NCI-H2081 treated with DMSO at 0.1 percent for 48 hours (cell line): ENCODE results near the gene PCYT2.

Experiments
- DNase-seq: peaks from one replicate; lab custom pipeline; 2025; lab: John Stamatoyannopoulos, UW

PCYT2 gene

DNA sequence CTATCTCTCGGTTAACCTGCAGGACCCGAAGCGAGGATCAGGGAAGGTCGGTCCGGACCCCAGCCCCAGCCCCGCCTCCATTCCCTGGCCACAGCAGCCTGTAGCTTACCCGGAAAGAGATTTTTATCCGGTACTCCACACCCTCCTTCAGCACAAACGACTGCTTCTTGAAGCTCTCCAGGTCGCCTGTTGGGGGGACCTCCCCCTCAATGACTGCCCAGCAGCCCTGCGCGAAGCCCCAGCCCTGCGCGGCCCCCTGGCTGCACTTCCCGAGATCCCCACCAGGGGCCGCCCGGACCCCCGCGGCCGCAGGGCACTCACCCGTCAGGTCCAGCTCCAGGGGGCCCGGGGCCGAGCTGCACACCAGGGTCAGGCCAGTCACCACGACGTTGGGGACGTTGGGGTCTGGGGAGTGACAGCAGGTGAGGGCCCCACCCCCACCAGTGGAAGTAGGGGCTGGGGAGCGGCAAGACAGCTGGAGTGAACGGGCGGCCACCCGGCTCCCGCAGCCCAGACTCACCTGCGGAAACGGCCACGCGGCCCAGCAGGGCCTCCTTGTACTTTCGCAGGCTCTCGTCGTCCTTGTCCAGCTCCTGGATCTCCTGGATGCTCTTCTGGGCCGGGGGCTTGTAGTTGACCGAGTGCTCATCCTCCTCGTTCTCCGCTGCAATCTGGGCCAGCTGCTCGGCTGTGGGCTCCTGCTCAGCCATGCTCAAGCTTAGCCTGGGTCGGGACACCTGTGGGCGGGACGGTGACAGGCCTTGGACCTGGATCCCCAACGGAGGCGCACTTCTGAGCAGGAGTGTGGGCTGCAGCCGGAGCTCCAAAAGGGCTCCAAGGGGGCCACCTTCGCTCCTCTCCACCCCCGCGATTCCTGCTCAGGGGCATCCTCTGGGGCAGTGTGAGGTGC is 41.7 kb downstream of the PCYT2 start:
- no peak for DNase-seq

DNA sequence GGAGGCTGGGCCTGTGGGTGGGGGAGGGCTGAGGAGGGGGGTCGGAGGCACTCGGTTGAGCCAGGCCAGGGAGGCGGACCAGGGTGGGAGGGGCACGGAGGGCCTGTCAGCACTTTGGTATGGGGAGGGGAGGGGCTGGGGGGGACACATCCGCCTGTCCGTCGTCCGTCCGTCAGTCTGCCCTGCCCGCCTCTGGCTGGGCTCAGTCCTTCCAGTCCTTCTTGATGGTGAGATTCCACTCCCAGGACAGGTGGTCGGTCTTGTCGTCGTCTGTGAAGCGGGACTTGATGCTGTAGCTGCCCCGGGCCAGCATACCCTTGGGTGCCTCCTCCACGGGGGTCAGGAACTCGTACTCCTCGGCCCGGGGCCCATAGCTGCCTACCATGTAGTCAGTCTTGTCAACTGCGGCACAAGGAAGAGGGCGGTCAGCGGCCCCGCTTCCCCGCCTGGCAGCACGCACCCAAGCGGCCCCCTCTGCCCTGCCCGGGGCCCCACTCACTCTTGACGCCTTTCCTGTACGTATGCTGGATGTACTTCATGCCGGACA is 42.5 kb downstream of the PCYT2 start:
- DNase-seq, result no peak

DNA sequence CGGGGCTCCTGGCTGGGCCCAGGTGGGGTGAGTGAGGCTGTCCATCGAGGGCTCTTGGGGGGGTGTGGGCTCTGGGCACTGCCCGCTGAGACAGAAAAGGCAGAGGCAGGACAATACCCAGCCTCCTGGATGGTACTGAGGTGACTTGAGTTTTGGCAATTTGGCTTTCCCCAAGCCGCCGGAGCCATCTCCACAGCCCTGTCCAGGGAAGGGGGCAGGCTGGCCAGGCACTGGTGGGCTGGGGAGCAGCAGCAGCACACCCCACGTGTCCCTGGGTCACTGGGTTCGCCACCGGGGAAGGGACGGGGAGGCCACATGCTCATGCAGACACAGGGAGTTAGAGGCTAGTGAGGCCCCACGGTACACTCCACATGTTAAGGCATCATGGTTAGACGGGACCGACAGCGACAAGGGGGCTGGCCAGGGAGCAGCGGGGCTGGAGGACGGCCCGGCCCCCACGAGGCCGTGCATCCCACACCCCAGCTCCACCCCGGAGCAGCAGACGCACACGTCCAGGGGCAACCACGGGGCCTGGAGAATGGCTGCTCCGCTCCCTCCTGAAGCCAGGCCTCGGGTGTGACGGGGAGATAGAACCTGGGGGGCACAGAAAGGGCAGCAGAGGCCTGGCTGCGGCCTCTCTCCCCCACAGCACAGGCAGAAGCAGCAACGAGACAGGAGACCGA is 43.1 kb downstream of the PCYT2 start:
- DNase-seq, result no peak

DNA sequence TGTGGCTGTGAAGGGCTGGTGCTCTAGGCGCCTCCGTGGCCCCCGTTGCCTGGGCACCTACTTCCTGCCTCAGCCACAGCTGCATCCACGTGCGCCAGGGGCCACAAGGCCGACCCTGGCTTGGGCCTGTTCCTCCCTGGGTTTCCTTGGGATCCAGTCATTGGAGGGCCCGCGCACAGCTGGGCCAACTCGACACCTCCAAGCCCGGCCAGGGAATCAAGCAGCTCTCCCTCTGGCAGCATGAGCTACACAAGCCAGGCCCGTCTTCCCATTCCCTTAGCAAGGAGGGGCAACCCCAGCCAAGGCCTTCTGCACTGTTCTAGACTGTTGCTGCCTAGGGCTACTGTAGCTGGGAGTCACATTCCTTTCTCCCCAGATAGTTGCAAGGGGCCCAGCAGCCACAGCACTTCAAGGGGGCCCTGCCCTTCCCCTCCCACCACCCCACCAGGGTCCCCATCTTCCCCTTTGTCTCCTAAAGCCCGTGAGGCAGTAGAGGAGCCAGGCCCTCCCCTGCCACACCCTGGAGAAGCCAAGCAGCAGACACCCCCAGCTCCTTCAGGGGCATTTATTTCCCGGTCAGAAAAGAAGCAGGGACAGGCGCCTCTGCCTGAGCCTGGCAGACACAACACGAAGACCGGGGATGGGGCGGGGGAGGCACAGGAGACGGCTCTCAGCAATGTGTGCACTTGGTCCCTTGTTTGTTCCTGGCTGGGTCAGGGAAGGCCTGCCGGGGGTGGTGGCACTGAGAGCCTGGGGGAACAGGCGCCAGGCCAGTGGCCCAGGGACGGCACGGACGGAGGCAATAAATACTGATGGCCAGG is 43.8 kb downstream of the PCYT2 start:
- DNase-seq, result no peak

DNA sequence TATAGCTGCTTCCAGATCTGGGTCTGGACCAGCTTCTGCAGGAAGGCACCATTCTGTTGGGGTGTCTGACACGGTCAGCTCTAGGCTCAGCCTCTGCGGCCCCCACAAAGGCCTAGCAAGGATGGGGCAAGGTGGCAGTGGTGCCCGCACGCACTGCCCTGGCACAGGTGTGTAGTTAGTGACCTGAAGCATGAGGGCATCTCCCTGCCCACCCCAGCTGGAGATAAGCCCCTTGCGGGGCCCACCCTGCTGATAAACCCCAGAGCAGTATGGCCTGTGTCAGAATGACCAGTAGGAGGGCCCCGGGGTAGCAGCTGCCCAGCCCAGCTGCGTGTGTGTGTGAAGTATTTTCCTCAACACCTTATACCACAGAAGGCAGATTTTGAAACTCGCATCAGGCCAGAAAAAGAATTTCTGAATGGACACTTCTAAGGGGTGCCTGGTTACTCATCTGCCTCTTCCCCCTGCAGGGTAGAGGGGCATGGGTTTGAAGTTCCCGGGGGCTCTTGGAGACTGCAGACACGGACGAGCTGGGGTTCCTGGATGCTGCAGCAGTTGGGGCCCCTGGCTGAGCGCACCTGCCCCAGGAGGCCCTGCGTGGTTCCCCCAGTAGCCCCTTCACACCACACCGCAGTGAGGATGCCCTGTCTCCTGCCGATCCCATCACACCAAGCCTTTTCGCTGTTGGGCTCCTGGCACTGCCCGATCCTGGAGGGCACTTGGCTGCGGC is 44.6 kb downstream of the PCYT2 start:
- DNase-seq, result no peak

DNA sequence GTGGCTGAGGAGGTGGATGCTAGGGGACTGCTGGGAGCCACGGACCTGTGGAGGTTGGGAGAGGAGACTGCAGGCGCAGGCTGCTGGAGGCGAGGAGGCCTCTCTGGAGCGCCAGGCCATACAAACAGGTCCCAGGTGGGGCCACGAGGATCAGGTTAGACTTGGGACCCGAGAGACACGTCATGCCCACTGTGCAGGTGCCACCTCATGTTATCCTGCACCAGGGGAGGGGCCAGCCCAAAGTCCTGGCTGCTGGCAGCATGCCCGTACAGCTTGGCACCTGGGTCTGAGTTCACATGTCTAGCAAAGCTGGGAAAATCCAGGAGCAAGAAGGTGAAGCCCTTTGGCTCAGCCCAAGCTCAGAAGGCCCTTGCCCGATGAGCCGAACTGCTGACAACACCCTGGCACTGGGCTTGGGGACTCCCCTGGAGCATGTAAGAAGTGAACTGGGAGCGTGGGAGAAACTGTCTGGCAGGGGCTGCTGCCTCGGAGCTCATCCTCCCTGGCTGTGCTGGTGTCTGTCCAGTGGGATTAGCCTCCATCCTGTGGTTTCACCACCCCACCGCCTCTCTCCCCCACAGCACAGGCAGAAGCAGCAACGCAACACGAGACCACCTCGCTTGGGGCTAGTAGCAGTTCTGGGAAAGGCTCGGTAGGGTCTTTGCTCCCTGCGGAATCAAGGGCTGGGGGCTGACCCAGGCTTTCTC is 45.3 kb downstream of the PCYT2 start:
- no peak for DNase-seq

GRCh38 chr17:81865358-81865732 is 45.9 kb downstream of the PCYT2 start:
- no peak for DNase-seq

- no peak for DNase-seq
These were observed 47.1 kb downstream of the PCYT2 start for GRCh38 chr17:81863833-81864768.

DNA sequence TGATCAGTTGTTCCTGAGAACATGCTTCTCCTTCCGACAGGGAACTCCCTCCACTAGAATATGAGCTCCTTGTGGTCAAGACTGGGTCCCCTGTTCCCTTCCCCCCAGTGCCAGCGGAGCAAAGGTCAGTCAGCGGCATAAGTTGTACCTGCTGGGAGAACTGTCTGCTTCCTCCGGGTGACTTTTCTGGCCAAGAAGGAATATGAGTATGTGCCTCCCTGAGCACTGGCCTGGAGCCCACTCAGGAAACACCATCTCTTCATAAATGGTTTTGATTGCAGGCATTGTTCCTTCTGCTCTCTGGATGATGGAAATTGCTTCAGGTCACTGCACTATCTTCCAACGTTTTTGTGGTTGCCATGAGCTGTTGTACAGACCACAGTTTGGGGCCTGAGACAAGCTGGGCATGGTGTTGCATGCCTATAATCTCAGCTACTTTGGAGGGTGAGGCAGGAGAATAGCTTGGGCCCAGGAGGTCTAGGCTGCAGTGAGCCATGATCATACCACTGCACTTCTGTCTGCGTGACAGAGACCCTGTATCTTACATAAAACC is 48.0 kb downstream of the PCYT2 start:
- no peak for DNase-seq

- peak; percentile 100 for DNase-seq
These were observed 50.2 kb downstream of the PCYT2 start for GRCh38 chr17:81860756-81861568.

DNA sequence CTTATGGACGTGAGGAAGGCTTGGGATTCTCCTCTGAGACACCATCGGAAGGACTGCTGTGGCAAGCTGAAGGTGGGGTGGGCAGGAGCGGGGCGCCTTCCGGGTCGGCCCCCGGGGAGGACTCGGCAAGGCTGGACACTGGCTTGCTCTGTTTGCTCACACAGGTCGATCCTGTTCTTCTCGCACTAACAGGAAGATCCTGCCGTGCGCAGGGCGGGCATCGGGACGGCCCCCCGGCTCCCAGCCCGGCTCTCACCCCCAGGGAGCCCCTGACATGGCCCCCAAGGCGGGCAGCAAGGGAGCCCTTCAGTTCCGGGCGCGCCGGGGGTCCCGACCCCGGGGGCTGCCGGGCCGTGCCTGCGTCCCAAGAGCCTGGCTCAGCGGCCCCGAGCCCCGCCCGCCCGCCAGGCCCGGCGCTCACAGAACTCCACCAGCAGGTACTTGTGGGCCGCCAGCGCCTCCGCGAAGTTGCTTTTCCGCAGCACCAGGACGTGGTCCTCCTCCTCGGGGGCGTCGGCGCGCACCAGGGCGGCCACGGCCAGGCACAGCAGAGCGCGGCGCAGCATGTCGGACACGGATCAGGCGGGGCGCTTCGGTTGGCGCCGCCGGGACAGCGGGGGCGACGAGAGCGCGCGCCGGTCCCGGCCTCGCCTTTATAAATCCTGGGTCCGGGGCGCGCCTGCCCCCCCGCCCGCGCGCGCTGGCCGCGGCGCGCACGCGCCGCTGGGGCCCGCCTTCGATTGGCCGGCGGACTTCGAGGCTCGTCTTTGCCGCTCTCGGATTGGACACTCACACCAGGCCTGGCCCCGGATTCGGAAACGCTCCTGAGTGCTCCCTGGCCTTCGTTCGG is 51.1 kb downstream of the PCYT2 start, which contains the start of gene P4HB:
Gene P4HB, minus strand, starts transcription at position 630 of the 850 bp plus-strand sequence. Its CDS starts 64 bp downstream, at position 566.
- no peak for DNase-seq

DNA sequence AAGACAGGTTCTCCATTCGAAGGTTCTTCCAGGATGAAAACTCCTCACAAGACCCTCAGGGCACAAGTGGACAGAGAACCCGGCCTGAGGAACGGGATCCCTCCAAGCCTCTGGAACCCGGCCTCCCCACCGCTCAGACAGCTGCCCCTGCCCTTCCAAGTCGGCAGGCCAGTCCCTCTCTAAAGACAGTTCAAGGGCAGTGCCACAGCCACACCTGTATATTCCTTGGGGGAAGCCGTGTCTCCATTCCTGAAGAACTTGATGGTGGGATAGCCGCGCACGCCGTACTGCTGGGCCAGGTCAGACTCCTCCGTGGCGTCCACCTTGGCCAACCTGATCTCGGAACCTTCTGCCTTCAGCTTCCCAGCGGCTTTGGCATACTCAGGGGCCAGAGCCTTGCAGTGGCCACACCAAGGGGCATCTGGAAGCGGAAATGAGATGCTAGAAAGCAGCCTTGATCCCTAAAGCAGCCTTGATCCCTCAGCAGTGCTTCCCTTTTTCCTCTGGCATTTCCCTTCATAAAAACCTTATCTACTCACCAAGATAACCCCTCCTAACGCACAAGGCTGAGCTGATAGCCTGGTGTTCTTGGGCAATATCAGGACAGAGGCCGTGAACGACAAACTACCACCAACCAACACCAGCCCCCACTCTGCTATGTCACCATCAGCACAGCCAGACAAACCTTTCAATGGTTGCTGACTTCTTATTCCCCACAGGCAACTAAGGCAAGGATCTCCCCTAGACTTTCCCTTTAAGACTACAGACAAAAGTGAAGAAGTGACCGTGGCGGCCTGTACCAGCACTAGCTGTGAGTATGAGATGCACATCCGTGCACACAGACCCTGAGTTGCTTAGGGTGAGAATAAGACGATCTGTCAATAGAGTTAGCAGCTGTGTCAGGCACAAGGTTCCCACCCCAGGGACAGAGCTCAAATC is 52.0 kb downstream of the PCYT2 start:
- no peak for DNase-seq

DNA sequence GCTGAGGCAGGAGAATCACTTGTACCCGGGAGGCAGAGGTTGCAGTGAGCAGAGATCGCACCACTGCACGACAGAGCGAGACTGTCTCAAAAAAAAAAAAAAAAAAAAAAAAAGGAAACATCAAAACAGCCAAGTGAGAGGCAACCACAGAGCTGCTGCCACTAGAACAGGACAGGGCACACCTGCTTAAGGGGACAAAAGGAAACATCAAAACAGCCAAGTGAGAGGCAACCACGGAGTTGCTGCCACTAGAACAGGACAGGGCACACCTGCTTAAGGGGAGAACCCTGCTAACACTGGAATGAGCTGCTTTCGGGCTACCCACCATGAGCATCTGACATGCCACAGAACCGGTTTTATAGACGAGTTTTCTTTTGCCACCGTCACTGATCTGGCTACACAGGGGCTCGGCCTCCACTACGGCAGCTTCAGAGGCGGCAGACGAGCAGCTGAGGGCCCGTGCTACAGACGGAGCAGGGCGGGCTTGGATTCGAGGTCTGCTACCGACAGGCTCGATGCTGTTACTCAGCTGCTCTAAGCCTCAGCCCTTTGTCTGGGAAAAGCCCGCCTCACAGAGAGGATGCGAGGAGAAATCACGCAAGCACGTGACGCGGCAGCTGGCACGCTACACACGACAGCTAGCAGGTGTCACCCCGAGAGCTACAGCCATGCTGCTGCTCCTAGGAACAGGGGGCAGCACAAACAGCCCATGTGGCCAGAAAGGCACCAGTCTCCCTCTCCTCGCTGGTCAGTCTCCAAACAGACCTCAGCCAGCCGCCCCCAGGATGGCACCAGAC is 52.8 kb downstream of the PCYT2 start:
- DNase-seq, result peak; percentile 33

- no peak for DNase-seq
These were observed 56.0 kb downstream of the PCYT2 start for GRCh38 chr17:81854974-81855774.

GRCh38 chr17:81852237-81852636 is 59.0 kb downstream of the PCYT2 start:
- DNase-seq, result no peak
